Natural killer cell (primary cell): ENCODE measurements around the gene DIPK1B. TPM values are rescaled to one million over a fixed set of nuclear protein-coding genes. Genes with fewer than 3 reads are reported as not detected.

Experiments
- ATAC-seq, 3 donors: fragments of 150-1000 bp in 2 of 3; fragments of 200-7000 bp in 1 of 3; cut with Tn5 transposase; 1 replicate in 1 of 3; 2 replicates in 2 of 3; pipeline ENCODE4 v1.10.0; 2021; ENCODE audit warnings: mild to moderate bottlenecking in 2 of 3, moderate library complexity in 2 of 3
- DNase-seq, 2 donors: peaks; one replicate each; pipeline versions ENCODE4 v3.0.0 to v3.0.0-alpha.2; 2013 to 2021; ENCODE audit warnings: mixed read lengths in 1 of 2
- H3K27ac ChIP-seq: one replicate; pipeline ENCODE4 v1.5.1; 2013; ENCODE audit warnings: mild to moderate bottlenecking, low read length
- H3K27me3 ChIP-seq: one replicate; pipeline ENCODE4 v1.6.1; 2013; ENCODE audit warnings: low read length; ENCODE audit not compliant: control insufficient read depth, insufficient read depth
- H3K36me3 ChIP-seq: one replicate; pipeline ENCODE4 v1.6.1; 2013; ENCODE audit warnings: low read length; ENCODE audit not compliant: control insufficient read depth, insufficient read depth
- H3K4me1 ChIP-seq: one replicate; pipeline ENCODE4 v1.6.1; 2013; ENCODE audit warnings: low read length; ENCODE audit not compliant: control insufficient read depth, insufficient read depth
- H3K4me3 ChIP-seq: one replicate; pipeline ENCODE4 v1.5.1; 2013; ENCODE audit warnings: low read length
- H3K9me3 ChIP-seq: one replicate; pipeline ENCODE4 v1.6.1; 2013; ENCODE audit warnings: low read length; ENCODE audit not compliant: control insufficient read depth, insufficient read depth
- H3K27ac Mint-ChIP-seq, 2 donors: one replicate each; pipeline ENCODE4 v1.8.0; 2022; ENCODE audit warnings: mild to moderate bottlenecking in 2 of 2, mixed read lengths in 2 of 2, moderate library complexity in 1 of 2
- H3K27me3 Mint-ChIP-seq, 2 donors: one replicate each; pipeline ENCODE4 v1.8.0; 2022; ENCODE audit warnings: low read depth in 2 of 2, mixed read lengths in 2 of 2
- H3K36me3 Mint-ChIP-seq: one replicate; pipeline ENCODE4 v1.8.0; 2022; ENCODE audit warnings: mixed read lengths
- H3K4me1 Mint-ChIP-seq, 2 donors: one replicate each; pipeline ENCODE4 v1.8.0; 2022; ENCODE audit warnings: mixed read lengths in 2 of 2
- H3K4me3 Mint-ChIP-seq: one replicate; pipeline ENCODE4 v1.8.0; 2022; ENCODE audit warnings: mild to moderate bottlenecking, moderate library complexity, mixed read lengths
- H3K9me3 Mint-ChIP-seq, 2 donors: one replicate each; pipeline ENCODE4 v1.8.0; 2022; ENCODE audit warnings: mixed read lengths in 2 of 2
- CTCF ChIP-seq: fragments of 200-600 bp; IDR thresholded peaks from one replicate; pipeline ENCODE4 v1.8.0; 2022; ENCODE audit warnings: antibody characterized with exemption
- WGBS: methylation state at CpG from one replicate; pipeline ENCODE4 v1.1.7; 2013; ENCODE audit warnings: missing lambda C conversion rate; ENCODE audit not compliant: insufficient coverage; 5-methylcytosine and 5-hydroxymethylcytosine counted together
- intact Hi-C: fragments of 100-400 bp; cut with micrococcal nuclease; formaldehyde crosslinking; loops from one replicate; pipeline ENCODE4 v1.14.2; 2022
- total RNA-seq, 4 donors: library from RNA; stranded (reverse); fragments of 120-200 nt in 1 of 4; gene quantifications; one replicate each; pipeline versions ENCODE4 v1.2.3 to v1.2.4, GENCODE V29; 2013 to 2022

DIPK1B gene
- total RNA-seq, 3 donors from 2014 or later (not counting 1 experiment from before 2014, with no cell fraction given), result 0.31 to 0.39 TPM; not detected in 1

- Histone ChIP-seq H3K36me3 (no peaks in the 10 kb centered on the region), H3K4me3 (no peak overlapping the region), H3K27me3 (peaks cover 3% of the 10 kb centered on the region), H3K4me1 (peaks cover 18% of the 10 kb centered on the region), H3K27ac (no peak overlapping the region), H3K9me3 (no peaks in the 10 kb centered on the region)
- peaks cover 12 to 20% of the 10 kb centered on the region in 2 donors for H3K27me3 Mint-ChIP-seq
- H3K36me3 Mint-ChIP-seq, result no peaks in the 10 kb centered on the region
- 40% methylated on average over 6 of the region's 7 CpGs for WGBS
- H3K4me3 Mint-ChIP-seq, result no peak overlapping the region
- DNase-seq (no peak), ATAC-seq (no peak)
- H3K9me3 Mint-ChIP-seq, result no peaks in the 10 kb centered on the region
- peaks cover 8 to 12% of the 10 kb centered on the region in 2 donors for H3K4me1 Mint-ChIP-seq
- H3K27ac Mint-ChIP-seq, result peak overlapping the region in 1 of 2 donors; percentile 45
- no peak for TF ChIP-seq CTCF
- intact Hi-C loops, result no loop called here
These were observed 6.8 kb upstream of the DIPK1B start for GRCh38 chr9:136705564-136705963.

- DNase-seq (no peak), ATAC-seq (no peak)
- Mint-ChIP-seq H3K27ac (no peak overlapping the region), H3K9me3 (no peaks in the 10 kb centered on the region), H3K36me3 (no peaks in the 10 kb centered on the region), H3K4me3 (no peak overlapping the region), H3K4me1 (peaks cover 6 to 7% of the 10 kb centered on the region in 2 donors), H3K27me3 (peaks cover 23 to 27% of the 10 kb centered on the region in 2 donors)
- Histone ChIP-seq H3K27me3 (no peaks in the 10 kb centered on the region), H3K4me3 (no peak overlapping the region), H3K9me3 (no peaks in the 10 kb centered on the region), H3K4me1 (peaks cover 12% of the 10 kb centered on the region), H3K36me3 (no peaks in the 10 kb centered on the region), H3K27ac (no peak overlapping the region)
- WGBS, result 92% methylated on average over 7 of the region's 7 CpGs
- intact Hi-C loops, result no loop called here
- no peak for TF ChIP-seq CTCF
These were observed 5.4 kb upstream of the DIPK1B start for GRCh38 chr9:136707011-136707410.

DNA sequence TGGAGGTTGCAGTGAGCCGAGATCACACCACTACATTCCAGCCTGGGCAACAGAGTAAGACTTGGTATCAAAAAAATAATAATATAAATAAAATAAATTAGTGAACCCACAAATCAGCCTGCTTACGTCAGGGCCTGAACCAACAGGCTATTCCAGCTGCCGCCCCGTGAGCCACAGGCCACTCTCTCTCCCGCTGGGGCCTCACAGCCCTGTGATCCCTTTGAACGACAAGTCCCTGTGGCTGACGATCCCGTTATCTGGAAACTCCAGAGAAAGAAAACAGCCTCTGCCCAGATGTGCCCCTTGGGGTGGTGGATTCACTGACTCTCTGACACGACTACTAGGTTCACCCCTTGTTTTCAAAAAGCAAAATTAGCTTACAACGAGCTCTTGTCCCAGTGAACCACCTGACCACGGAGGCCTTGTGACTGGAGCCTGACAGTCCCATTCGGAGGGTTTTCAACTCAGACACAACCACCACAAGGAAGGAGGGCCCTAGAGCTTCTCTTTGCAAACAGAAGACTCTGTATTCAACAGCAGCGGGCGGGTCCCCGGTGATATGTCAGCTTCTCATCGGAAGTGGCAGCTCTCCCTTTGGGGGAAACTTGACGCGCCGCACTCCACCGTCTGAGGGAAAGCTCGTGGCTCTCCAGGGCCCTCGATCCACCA lies 4.4 kb upstream of the DIPK1B start:
- intact Hi-C loops, result no loop called here
- no peak for TF ChIP-seq CTCF

More for the DNA sequence above, 4.4 kb upstream of the DIPK1B start:
- no peak overlapping the region for H3K4me3 ChIP-seq
- Mint-ChIP-seq H3K36me3 (no peaks in the 10 kb centered on the region), H3K27me3 (peaks cover 23 to 27% of the 10 kb centered on the region in 2 donors), H3K4me1 (peaks cover 6 to 7% of the 10 kb centered on the region in 2 donors), H3K9me3 (no peaks in the 10 kb centered on the region), H3K27ac (no peak overlapping the region), H3K4me3 (no peak overlapping the region)
- H3K27me3 ChIP-seq, result peaks cover 1% of the 10 kb centered on the region
- ATAC-seq (no peak), DNase-seq (no peak)
- 89% methylated on average over 21 of the region's 22 CpGs for WGBS
- H3K4me1 ChIP-seq, result peaks cover 16% of the 10 kb centered on the region
- no peaks in the 10 kb centered on the region for H3K9me3 ChIP-seq
- H3K27ac ChIP-seq, result no peak overlapping the region
- no peaks in the 10 kb centered on the region for H3K36me3 ChIP-seq
